Esophagus mucosa (tissue), 1 donor: Measurements from ENCODE around the gene ESRRA. TPM values are rescaled to one million over a fixed set of nuclear protein-coding genes. Genes with fewer than 3 reads are reported as not detected.
"Not testable (repeated sequence)": the region's sequence is repeated elsewhere in the genome, so short reads cannot be mapped to it uniquely, and the experiment has no call there.

ENCODE experiments used
- ATAC-seq: fragments of 200-7000 bp; cut with Tn5 transposase; one replicate; pipeline ENCODE4 v1.9.1; 2020
- total RNA-seq: library from RNA; stranded (reverse); gene quantifications from one replicate; pipeline ENCODE4 v1.2.4, GENCODE V29; 2023
- donor health status: DM: yes; HTN: yes; CAD: no.

Gene ESRRA
- total RNA-seq, 1 donor from 2014 or later: 63.2 TPM

DNA sequence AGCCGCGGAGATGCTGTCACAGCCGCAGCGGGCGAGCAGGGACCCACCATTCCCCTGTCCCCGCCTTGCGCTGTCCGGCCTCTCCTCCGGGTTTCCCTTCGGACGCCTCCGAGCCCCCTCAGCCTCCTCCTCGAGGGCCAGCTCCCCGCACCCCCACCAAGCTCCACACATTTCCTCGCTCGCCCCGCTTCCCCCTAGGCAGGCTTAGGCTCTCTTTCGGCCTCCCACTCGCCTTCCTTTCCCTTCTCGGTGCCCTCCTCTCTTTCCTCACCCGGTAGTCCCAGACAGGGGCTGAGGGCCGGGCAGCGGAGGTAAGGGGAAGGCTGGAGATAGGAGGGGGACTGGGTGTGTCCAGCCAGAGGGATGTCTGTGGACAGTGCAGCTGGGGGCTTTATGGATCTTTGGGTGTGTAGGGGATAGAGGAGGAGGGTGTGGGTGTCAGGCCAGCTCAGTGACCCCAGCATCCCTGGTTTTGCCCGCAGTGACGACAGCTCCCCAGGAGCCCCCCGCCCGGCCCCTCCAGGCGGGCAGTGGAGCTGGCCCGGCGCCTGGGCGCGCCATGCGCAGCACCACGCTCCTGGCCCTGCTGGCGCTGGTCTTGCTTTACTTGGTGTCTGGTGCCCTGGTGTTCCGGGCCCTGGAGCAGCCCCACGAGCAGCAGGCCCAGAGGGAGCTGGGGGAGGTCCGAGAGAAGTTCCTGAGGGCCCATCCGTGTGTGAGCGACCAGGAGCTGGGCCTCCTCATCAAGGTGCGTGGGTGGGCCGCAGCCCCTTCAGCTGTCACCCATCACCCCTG lies 12.7 kb upstream of the ESRRA start:
- no peak for ATAC-seq

DNA sequence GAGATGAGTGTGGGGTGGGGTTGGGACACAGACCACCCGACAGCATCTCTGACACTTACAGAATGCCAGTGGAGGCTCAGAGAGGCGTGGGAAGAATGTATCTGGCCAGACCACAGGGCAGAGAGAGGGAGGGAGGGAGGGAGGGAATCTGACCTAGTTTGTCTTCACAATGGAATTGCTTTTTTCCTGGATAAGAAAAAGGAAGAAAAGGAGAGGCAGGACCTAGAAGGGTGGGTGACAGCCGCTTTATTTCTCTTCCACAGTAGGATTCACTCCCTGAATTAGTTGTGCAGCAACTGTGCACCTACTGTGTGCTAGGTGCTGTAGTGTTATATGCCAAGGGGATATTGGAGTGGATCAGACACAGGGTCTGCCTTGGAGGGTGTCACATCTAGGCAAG lies 10.6 kb upstream of the ESRRA start:
- no peak for ATAC-seq

DNA sequence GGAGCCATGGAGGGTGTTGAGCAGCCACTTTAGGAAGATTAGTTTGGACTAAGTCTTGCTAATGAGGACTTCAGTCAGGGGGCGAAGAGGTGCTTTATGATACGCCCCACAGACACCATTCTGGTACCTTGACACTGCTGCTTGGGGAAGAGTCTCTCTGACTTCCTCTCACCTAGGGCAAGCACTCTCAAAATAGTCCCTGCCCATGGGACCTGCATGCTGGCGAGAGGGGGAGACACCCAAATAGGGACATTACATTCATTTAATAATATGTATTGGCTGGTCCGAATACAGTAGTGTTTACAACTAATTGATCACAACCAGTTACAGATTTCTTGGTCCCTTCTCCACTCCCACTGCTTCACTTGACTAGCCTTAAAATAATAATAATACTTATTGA lies 9.6 kb upstream of the ESRRA start:
- no peak for ATAC-seq

DNA sequence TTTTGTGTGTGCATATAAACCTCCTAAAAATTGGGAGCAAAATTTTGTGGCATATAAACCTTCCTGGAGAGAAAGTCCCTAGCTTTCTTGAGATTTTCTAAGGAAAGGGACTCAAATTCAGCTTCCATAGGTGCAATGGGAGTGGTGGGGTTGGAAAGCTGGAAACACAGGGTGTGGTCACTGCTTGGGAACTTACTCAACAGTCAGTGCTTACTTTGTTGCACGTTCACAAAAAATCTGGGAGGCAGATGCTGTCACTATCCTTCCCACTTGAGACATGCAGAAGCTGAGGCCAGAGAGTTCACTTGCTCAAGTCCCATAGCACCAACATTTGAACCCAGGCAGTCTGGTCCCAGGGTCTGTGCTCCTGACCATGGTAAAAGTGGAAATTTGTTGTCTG lies 9.1 kb upstream of the ESRRA start:
- no peak for ATAC-seq

DNA sequence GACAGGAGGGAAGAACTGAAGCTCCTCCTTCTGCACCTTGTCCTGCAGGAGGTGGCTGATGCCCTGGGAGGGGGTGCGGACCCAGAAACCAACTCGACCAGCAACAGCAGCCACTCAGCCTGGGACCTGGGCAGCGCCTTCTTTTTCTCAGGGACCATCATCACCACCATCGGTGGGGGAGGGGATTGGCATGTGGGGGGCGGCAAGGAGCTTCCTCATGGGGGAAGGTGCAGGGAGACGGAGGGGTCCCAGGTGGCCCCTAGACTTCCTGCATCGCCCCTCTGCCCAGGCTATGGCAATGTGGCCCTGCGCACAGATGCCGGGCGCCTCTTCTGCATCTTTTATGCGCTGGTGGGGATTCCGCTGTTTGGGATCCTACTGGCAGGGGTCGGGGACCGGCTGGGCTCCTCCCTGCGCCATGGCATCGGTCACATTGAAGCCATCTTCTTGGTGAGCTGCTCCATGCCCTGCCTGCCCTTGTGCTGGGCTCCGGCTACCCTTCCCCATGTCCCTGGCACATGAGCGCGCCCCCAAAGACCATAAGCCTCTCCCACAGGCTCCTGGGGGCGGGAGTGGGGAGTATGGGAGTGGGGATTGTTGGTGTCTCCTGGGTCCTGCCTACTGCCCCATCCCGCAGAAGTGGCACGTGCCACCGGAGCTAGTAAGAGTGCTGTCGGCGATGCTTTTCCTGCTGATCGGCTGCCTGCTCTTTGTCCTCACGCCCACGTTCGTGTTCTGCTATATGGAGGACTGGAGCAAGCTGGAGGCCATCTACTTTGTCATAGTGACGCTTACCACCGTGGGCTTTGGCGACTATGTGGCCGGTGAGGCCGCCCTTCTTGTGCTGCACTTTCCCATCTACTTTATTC lies 8.3 kb upstream of the ESRRA start:
- no peak for ATAC-seq

DNA sequence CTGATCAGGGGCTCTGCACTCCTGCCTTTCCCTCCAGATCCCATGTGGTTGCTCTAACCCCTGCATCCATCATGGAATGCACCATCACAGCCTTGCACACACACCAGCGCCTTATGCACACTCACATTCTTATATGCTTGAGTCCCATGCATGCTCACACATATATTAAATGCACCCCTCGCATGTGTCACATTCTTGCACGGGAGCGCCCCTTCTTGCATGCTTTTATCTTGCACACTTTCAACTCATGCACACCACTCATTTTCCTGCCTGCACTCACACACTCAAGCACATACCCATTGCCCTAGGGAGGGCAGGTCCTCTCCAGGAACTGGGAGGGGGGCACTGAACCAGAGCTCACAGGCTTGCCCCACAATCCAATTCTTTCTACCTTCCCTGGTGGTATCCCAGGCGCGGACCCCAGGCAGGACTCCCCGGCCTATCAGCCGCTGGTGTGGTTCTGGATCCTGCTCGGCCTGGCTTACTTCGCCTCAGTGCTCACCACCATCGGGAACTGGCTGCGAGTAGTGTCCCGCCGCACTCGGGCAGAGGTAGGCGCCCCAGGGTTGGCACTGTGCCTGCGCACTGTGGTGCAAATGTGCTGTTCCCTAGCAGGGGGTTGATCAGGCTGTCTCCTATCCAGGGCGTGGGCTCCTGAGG lies 7.5 kb upstream of the ESRRA start:
- ATAC-seq: no peak

DNA sequence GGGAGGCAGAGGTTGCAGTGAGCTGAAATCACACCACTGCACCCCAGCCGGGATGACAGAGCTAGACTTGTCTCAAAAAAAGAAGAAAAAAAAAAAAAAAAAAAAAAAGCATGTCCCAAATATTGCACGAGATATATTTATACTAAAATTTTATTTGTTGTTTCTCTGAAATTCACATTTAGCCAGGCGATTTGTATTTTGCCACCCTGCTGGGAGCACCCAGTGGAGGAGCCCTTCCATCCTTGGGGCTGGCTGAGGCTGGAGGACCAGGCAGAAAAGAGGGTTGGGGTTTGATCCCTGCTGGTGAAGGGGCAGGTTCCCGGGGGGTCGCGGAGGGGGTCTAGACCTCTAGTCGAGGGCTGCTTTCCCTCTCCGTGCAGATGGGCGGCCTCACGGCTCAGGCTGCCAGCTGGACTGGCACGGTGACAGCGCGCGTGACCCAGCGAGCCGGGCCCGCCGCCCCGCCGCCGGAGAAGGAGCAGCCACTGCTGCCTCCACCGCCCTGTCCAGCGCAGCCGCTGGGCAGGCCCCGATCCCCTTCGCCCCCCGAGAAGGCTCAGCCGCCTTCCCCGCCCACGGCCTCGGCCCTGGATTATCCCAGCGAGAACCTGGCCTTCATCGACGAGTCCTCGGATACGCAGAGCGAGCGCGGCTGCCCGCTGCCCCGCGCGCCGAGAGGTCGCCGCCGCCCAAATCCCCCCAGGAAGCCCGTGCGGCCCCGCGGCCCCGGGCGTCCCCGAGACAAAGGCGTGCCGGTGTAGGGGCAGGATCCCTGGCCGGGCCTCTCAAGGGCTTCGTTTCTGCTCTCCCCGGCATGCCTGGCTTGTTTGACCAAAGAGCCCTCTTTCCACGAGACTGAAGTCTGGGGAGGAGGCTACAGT lies 6.1 kb upstream of the ESRRA start:
- ATAC-seq: no peak

DNA sequence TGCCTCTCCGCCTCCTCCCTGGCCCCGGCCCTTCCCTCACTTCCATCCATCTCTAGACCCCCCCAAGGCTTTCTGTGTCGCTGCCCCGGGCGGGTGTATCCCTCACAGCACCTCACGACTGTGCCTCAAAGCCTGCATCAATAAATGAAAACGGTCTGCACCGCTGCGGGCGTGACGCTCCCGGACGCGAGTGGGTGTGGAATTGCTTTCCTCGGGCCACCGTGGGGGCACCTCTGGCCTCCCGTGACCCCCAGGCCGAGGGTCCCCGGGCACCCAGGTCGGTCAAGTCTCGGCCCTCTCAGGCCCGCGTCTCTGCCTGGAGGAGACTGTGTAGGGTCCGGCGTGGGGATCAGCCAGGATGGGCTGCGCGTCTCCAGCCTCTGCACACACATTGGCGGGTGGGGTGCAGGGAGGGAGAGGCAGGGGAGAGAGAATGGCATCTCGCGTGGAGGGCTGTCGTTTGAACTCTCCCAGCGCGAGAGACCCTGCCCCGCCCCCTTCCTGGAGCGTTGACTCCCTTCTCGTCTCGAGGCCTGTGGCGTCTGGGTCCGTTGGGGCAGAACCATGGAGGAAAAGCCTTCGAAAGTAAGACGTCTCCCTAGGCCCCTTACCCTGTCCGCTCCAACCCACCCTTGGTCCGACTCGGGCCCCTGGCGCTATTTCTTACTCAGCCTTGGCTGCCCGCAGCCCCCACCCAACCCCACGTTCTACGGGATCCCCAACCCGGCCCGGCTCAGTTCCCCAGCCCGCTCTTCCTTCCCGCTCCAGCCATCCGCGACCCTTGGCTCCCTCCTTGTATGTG lies 5.3 kb upstream of the ESRRA start, which contains the start of gene CATSPERZ:
Gene CATSPERZ, plus strand, starts transcription at position 512 of the 802 bp plus-strand sequence. Its CDS starts 53 bp downstream, at position 565.
- no peak for ATAC-seq

DNA sequence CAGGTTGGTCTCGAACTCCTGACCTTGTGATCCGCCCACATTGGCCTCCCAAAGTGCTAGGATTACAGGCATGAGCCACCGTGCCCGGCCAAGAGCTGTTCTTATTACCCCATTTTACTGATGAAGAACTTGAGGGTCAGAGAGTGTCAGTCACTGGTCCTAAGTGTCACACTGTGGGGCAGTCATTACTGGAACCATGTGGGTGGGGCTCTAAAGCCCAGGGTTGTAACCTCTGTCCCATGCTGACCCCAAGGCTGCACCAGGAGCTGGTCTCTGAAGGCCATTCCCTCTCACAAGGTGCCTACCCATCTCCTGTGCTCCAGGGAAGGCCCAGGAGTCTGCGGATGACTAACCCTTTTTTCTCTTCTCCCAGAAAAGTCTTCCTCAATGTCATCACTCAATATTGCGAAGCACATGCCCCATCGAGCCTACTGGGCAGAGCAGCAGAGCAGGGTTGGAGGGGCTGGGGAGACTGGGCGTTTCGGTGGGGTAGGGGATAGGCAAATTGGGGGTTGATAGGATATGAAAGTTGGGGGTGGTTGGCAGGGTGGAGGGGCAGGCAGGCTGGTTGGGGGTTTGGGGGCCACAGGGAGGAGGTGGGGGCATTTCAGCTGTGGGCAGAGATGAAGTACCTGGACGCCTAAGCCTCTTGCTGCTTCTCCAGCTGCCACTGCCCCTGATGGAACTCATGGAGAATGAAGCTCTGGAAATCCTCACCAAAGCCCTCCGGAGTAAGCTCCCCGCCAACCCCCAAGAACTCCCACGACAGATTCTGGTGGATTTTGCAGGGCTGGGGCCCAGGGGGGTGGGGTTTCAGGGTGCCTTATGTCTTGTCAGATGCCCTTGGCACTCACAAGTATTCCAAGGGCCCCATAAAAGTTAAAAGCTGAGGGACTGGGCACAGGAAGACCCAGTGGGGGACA lies 2.0 kb upstream of the ESRRA start:
- ATAC-seq: no peak

DNA sequence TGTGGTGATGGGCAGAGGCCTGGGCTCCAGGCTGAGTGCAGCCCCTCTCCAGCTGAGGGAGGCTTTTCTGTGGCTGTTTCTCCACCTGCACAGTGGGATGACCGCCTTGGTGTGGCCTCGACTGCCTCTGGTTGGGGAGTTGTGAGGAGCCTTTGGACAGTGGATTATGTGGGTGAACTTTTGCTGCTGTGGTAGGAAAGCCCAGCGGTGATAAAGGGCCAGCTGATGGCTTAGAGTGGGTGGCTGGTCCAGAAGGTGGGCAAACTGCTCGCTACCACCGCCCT lies 1.4 kb upstream of the ESRRA start:
- ATAC-seq: no peak

DNA sequence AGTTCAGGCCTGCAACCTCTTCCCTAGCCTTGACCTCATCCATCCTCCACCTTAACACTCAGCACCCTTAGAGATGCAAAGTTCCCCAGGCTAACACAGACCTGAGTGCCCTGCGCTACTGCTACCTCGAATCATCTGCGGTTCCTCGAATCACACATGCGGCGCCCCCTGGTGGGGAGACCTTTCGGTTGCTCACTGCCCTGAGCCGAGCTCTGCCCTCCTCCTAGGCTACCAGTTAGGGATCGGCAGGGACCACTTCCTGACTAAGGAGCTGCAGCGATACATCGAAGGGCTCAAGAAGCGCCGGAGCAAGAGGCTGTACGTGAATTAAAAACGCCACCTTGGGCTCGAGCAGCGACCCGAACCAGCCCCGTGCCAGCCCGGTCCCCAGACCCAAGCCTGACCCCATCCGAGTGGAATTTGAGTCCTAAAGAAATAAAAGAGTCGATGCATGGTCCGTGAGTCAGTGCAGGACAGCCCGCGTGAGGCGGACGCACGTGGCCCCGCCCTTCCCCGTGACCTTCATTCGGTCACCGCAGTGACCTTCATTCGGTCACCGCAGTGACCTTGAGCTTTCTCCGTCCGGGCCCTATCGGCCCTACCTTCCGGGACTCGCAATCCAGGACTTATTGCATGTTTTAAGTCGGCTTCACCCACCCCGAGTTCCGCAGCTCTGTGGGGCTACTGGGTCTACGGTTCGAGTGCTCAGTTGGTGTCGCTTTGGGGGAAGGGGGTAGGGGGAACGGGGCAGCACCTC lies 830 bp upstream of the ESRRA start:
- ATAC-seq: peak; percentile 50

DNA sequence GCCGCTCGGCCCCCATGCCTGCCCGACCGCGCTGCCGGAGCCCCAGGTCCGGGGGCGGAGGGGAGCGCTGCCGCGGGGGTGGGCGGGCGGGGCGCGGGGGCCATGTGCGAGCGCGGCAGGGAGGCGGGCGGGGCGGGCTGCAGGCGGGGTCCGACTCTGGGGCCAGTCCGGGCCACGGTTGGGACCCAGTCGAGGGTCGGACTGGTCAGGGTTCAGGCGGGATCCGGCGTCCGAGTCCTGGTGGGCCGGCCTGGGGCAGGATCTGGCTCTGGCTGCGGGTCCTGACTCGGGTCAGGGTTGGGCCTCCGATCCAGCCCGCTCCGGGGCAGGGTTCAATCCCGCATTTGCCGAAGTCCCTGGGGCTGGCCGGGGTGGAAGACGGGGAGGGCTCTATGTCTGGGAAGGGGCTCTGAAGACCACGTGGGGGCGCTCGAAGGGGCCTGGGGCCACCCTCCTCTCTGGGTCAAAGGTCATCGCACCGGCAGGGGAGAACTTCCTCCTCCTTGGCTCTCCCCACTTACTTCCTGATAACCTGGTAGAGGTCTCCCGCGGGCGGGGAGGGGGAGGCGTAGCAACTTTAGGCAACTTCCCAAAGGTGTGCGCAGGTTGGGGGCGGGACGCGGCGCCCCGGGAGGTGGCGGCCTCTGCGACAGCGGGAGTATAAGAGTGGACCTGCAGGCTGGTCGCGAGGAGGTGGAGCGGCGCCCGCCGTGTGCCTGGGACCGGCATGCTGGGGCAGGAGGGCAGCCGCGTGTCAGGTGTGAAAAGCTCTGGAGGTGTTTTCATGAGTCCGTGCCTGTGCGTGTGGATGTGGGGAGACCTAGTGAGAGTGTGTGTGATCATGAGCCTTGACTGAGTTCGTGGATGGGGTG lies 603 bp downstream of the ESRRA start:
- ATAC-seq: peak; percentile 19

DNA sequence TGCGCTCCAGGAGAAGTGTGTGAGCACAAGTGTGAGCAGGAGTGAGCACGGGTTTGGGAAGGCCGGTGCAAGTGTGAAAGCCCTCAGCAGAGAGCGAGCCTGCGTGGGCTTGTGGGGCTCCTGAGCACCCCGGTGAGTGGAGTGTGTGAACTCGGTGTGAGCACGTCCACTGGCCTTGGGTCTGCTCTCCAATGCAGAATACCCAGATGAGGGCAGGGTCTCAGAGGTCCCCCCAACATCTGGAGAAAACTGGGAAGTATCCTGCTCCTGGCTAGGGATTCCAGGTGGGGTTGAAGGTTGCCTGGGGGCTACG lies 1.2 kb downstream of the ESRRA start:
- no peak for ATAC-seq

DNA sequence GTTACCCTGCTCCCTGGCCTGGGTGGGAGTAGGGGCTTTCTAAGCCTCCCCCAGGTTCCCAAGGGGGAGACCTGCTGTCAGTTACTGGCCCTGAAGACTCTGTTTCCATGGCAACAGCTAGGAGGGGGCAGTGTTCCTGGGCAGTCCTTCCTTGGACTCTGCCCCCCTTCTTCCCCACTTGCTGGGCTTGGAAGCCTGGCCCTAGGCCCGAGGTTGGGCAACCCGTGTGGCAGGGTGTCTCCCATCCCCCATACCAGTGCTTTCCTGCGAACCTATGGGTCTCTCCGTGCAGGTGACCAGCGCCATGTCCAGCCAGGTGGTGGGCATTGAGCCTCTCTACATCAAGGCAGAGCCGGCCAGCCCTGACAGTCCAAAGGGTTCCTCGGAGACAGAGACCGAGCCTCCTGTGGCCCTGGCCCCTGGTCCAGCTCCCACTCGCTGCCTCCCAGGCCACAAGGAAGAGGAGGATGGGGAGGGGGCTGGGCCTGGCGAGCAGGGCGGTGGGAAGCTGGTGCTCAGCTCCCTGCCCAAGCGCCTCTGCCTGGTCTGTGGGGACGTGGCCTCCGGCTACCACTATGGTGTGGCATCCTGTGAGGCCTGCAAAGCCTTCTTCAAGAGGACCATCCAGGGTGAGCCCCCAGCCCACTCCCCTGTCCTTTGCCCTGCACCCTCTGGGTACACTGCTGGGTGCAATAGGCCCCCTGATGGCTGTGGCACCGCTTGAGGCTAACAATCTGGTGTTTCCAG lies 1.7 kb downstream of the ESRRA start:
- ATAC-seq: no peak

DNA sequence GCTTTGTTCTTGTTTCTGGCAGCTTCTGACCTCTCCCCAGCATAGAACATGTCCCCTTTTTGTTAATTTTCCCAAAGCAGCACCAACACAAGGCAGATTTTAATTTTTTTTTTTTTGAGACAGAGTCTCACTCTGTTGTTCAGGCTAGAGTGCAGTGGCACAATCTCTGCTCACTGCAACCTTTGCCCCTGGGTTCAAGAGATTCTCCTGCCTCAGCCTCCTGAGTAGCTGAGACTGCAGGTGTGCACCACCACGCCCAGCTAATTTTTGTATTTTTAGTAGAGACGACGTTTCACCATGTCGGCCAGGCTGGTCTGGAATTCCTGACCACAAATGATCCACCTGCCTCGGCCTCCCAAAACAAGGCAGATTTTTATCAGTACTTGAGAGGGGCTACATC lies 2.5 kb downstream of the ESRRA start:
- not testable (repeated sequence) for ATAC-seq

DNA sequence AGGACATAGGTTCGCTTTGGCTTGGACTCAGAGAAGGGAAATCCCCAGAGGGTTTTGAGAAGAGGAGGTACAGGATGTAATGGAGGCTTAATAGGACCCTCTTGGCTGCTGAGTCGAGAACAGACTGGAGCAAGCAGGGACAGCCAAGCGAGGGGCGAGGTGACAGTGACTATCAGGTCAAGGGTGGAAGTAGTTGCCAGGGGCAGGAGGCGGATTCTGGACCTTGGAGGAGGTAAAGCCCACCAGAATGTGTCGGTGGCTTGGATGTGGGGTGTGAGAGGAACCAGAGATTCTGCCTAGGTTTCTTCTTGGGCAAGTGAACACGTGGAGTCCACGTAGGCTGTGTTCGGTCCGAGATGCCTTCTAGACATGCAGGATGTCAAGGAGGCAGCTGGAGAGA lies 7.6 kb downstream of the ESRRA start:
- no peak for ATAC-seq

DNA sequence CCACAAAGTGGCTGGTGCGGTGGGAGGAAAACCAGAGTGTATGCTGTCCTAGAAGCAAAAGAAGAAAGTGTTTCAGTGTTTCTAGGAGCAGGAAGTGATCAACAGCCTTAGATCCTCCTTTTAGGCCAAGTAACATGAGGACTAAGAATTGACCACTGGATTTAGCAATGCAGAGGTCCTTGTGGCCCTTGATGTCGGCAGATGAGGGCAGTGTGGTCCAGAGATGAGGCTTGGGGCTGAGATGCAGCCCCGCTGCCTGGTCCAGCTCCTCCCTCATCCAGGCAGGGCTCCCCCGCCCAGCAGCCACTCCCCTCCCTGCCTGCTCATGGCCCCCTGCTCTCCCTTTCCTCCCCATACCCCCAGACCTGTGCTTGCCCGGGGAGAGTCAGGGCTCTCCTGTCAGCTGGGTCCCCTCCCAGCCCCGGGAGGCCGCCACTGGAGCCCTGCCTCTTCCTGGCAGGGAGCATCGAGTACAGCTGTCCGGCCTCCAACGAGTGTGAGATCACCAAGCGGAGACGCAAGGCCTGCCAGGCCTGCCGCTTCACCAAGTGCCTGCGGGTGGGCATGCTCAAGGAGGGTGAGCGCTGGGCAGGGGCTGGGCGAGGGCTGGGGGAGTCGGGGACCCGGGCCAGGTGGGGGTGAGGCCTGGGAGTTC lies 8.3 kb downstream of the ESRRA start:
- no peak for ATAC-seq
